Measurements from ENCODE around the gene CISH.

The CISH gene

DNA sequence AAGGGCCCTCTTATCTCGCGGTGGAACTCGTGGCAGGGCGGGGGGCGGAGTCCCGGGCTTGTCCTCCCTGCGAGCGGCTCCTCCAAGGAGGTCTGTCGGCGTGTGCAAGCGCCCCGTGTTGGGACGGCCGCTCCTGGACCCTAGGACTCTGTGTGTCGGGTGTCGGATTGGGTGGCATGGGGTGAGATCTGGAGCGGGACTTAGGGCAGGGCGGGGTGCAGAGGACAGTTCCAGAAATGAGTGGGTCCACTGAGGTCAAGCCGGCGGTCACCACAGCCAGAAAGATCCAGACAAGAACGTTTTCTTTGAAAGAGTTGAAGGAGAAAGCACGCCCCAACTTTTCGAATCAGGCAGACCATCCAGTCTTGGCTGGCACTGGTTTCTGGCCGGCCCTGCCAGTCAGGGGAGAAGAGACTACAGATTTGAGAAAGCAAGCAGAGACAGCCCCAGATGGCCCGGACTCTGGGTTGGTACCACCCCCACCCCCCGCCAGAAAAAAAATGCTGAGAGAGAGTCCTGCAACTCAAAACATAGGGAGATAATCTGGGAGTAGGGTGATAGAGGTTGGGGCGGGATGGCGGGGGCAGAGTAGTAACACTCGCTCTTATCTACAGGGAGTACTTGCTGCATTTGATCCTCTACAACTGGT is 784 bp upstream of the CISH start:
- peak overlapping the region; percentile 84 for H3K27ac ChIP-seq
- no peak for DNase-seq (ENCODE audit: low spot score)
- TF ChIP-seq, protein P1, sequence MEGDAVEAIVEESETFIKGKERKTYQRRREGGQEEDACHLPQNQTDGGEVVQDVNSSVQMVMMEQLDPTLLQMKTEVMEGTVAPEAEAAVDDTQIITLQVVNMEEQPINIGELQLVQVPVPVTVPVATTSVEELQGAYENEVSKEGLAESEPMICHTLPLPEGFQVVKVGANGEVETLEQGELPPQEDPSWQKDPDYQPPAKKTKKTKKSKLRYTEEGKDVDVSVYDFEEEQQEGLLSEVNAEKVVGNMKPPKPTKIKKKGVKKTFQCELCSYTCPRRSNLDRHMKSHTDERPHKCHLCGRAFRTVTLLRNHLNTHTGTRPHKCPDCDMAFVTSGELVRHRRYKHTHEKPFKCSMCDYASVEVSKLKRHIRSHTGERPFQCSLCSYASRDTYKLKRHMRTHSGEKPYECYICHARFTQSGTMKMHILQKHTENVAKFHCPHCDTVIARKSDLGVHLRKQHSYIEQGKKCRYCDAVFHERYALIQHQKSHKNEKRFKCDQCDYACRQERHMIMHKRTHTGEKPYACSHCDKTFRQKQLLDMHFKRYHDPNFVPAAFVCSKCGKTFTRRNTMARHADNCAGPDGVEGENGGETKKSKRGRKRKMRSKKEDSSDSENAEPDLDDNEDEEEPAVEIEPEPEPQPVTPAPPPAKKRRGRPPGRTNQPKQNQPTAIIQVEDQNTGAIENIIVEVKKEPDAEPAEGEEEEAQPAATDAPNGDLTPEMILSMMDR (conservative IDR thresholded peaks at IDR 0.05; ENCODE audit: low read depth), result no peak
- ChIA-PET CTCF (interaction anchor here (1.8 kb wide), 1 partner anchor 40 kb away, joined by 11 read pairs; no protein-coding TSS in a partner anchor), POLR2A (ENCODE audit: low non-redundant PET) (no interaction called here)

DNA sequence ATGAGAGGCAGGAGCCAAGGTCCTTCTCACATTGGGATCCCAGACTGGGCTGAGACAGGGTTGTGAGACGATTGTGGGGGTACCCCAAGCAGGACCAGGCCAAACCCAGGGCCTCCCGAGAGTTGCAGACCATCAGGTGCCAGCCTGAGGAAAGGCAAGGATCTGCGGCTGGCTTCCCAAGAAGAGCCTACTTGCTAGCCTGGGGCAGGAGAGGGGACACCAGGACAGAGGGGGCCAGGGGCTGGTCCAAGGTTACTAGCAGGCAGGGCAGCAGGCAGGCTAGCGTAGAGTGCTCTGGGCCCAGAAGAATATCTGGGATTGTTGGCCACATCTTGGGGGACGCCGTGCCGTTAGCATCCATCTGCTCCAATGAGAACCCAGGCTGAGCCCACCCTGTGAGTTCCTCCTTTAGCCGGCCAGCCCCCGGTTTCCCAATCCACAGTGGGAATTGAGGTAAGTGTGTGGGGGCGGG is 546 bp downstream of the CISH start:
- TF ChIP-seq, protein P1 (conservative IDR thresholded peaks at IDR 0.05; ENCODE audit: low read depth), result no peak
- no peak for DNase-seq (ENCODE audit: low spot score)
- H3K27ac ChIP-seq, result peak overlapping the region; percentile 84
- CTCF ChIA-PET, result interaction anchor here (0.6 kb wide), 2 partner anchors 56 to 87 kb away, joined by 3 to 5 read pairs; no protein-coding TSS in a partner anchor
- POLR2A ChIA-PET (ENCODE audit: low non-redundant PET), result no interaction called here

GRCh38 chr3:50610181-50610971 is 1.2 kb downstream of the CISH start:
- POLR2A ChIA-PET (ENCODE audit: low non-redundant PET), result no interaction called here
- CTCF ChIA-PET, result no interaction called here
- DNase-seq (ENCODE audit: low spot score), result no peak
- TF ChIP-seq, protein P1 (conservative IDR thresholded peaks at IDR 0.05; ENCODE audit: low read depth), result no peak
- peak overlapping the region; percentile 84 for H3K27ac ChIP-seq

GRCh38 chr3:50609763-50610085 is 1.9 kb downstream of the CISH start:
- H3K27ac ChIP-seq, result peak overlapping the region; percentile 84
- DNase-seq (ENCODE audit: low spot score), result no peak
- CTCF ChIA-PET, result no interaction called here
- POLR2A ChIA-PET (ENCODE audit: low non-redundant PET), result no interaction called here
- TF ChIP-seq, protein P1 (conservative IDR thresholded peaks at IDR 0.05; ENCODE audit: low read depth), result no peak

GRCh38 chr3:50609071-50609762 is 2.4 kb downstream of the CISH start:
- POLR2A ChIA-PET (ENCODE audit: low non-redundant PET), result no interaction called here
- H3K27ac ChIP-seq, result peak overlapping the region; percentile 84
- DNase-seq (ENCODE audit: low spot score), result no peak
- TF ChIP-seq, protein P1 (conservative IDR thresholded peaks at IDR 0.05; ENCODE audit: low read depth), result no peak
- CTCF ChIA-PET, result no interaction called here

- POLR2A ChIA-PET (ENCODE audit: low non-redundant PET), result no interaction called here
Observed at GRCh38 chr3:50608278-50608677, 3.3 kb downstream of the CISH start.

More at GRCh38 chr3:50608278-50608677, 3.3 kb downstream of the CISH start:
- peak overlapping the region; percentile 33 for H3K27ac ChIP-seq
- TF ChIP-seq, protein P1 (conservative IDR thresholded peaks at IDR 0.05; ENCODE audit: low read depth), result no peak
- CTCF ChIA-PET, result no interaction called here
- DNase-seq (ENCODE audit: low spot score), result no peak
